ENCODE measurements around the gene BEST3. TPM values are rescaled to one million over a fixed set of nuclear protein-coding genes. Genes with fewer than 3 reads are reported as not detected.
A peak's percentile ranks its signal among the peaks of the same experiment; 100 is the strongest.

The BEST3 gene
- polyA plus RNA-seq, 1 experiment: 0.14 TPM

- Histone ChIP-seq H3K27me3 (ENCODE audit: control insufficient read depth, insufficient read depth, low read length) (no peaks in the 10 kb centered on the region), H3K4me3 (ENCODE audit: low read depth, low read length) (no peak overlapping the region), H3K9me3 (ENCODE audit: control insufficient read depth, insufficient read depth, low read length) (no peaks in the 10 kb centered on the region), H3K27ac (ENCODE audit: low read depth, low read length) (no peak overlapping the region)
- POLR2A ChIA-PET: no interaction called here
- no peak for DNase-seq (ENCODE audit: low read depth, low spot score)
- no peak for TF ChIP-seq CTCF (IDR thresholded peaks at IDR 0.05; ENCODE audit: low read depth, low read length)
- CTCF ChIA-PET: interaction anchor here (0.5 kb wide), 1 partner anchor 14 kb away, joined by 5 read pairs; no protein-coding TSS in a partner anchor
Observed at GRCh38 chr12:69660164-69660863, 38.8 kb downstream of the BEST3 start.

- Histone ChIP-seq H3K4me3 (ENCODE audit: low read depth, low read length) (no peak overlapping the region), H3K27ac (ENCODE audit: low read depth, low read length) (no peak overlapping the region), H3K9me3 (ENCODE audit: control insufficient read depth, insufficient read depth, low read length) (no peaks in the 10 kb centered on the region), H3K27me3 (ENCODE audit: control insufficient read depth, insufficient read depth, low read length) (no peaks in the 10 kb centered on the region)
- ChIA-PET CTCF (interaction anchor here (0.6 to 5.9 kb wide), 2 partner anchors 18 to 301 kb away, joined by 3 to 39 read pairs; no protein-coding TSS in a partner anchor), POLR2A (no interaction called here)
- TF ChIP-seq CTCF (IDR thresholded peaks at IDR 0.05; ENCODE audit: low read depth, low read length): no peak
- no peak for DNase-seq (ENCODE audit: low read depth, low spot score)
Observed at GRCh38 chr12:69658203-69658602, 40.9 kb downstream of the BEST3 start.

- no peak for DNase-seq (ENCODE audit: low read depth, low spot score)
- Histone ChIP-seq H3K9me3 (ENCODE audit: control insufficient read depth, insufficient read depth, low read length) (no peaks in the 10 kb centered on the region), H3K27me3 (ENCODE audit: control insufficient read depth, insufficient read depth, low read length) (no peaks in the 10 kb centered on the region), H3K4me3 (ENCODE audit: low read depth, low read length) (no peak overlapping the region), H3K27ac (ENCODE audit: low read depth, low read length) (peak overlapping the region; percentile 34)
- TF ChIP-seq CTCF (IDR thresholded peaks at IDR 0.05; ENCODE audit: low read depth, low read length): no peak
- ChIA-PET CTCF (interaction anchor here (0.6 to 5.9 kb wide), 2 partner anchors 18 to 300 kb away, joined by 3 to 39 read pairs; no protein-coding TSS in a partner anchor), POLR2A (no interaction called here)
Observed at GRCh38 chr12:69657376-69658137, 41.5 kb downstream of the BEST3 start.

- ChIA-PET CTCF (interaction anchor here (5.9 kb wide), 1 partner anchor 16 kb away, joined by 39 read pairs; no protein-coding TSS in a partner anchor), POLR2A (interaction anchor here (0.6 kb wide), 2 partner anchors 16 to 185 kb away, joined by 3 read pairs; no protein-coding TSS in a partner anchor)
- Histone ChIP-seq H3K9me3 (ENCODE audit: control insufficient read depth, insufficient read depth, low read length) (no peaks in the 10 kb centered on the region), H3K27me3 (ENCODE audit: control insufficient read depth, insufficient read depth, low read length) (no peaks in the 10 kb centered on the region), H3K27ac (ENCODE audit: low read depth, low read length) (peak overlapping the region; percentile 93), H3K4me3 (ENCODE audit: low read depth, low read length) (no peak overlapping the region)
- DNase-seq (ENCODE audit: low read depth, low spot score): peak; percentile 56
- TF ChIP-seq CTCF (IDR thresholded peaks at IDR 0.05; ENCODE audit: low read depth, low read length): no peak
Observed at GRCh38 chr12:69655616-69656340, 43.3 kb downstream of the BEST3 start.

All from AG04450 (cell line).